ENCODE results near the gene ASCL1.

Gene ASCL1

GRCh38 chr12:102911320-102911719, 46.2 kb upstream of the ASCL1 start (continued):
- no peak for TF ChIP-seq ZNF529 (tag by site-specific recombination; IDR thresholded peaks at IDR 0.05; ENCODE audit: insufficient replicate concordance)
- TF ChIP-seq ZNF610 (tag by site-specific recombination; IDR thresholded peaks at IDR 0.05; ENCODE audit: borderline replicate concordance) = no peak
- no peak for TF ChIP-seq ZNF621 (tag by site-specific recombination; IDR thresholded peaks at IDR 0.05)
- no peak for TF ChIP-seq PRDM2 (tag by site-specific recombination; IDR thresholded peaks at IDR 0.05; ENCODE audit: borderline replicate concordance)

- H3K9me3 ChIP-seq (ENCODE audit: control insufficient read depth, insufficient read depth, low read depth, low read length) = no peaks in the 10 kb centered on the region
- CTCF ChIA-PET = no interaction called here
- POLR2A ChIA-PET = no interaction called here
- no peak overlapping the region for H3K4me3 ChIP-seq (ENCODE audit: low read depth, low read length)
- no peaks in the 10 kb centered on the region for H3K36me3 ChIP-seq (ENCODE audit: control insufficient read depth in 2 of 2, insufficient read depth in 1 of 2, low read length in 2 of 2)
- TF ChIP-seq EGR2 (tag by site-specific recombination; IDR thresholded peaks at IDR 0.05; ENCODE audit: low read depth) (no peak), ZXDB (tag by site-specific recombination; IDR thresholded peaks at IDR 0.05) (no peak), ZSCAN16 (tag by site-specific recombination; IDR thresholded peaks at IDR 0.05) (no peak), ZNF501 (tag by site-specific recombination; IDR thresholded peaks at IDR 0.05) (no peak), ZNF404 (tag by site-specific recombination; IDR thresholded peaks at IDR 0.05) (no peak), ZBTB44 (tag by site-specific recombination; IDR thresholded peaks at IDR 0.05) (no peak), ZNF335 (tag by site-specific recombination; conservative IDR thresholded peaks at IDR 0.05) (no peak), SCRT1 (tag by site-specific recombination; IDR thresholded peaks at IDR 0.05; ENCODE audit: borderline replicate concordance) (no peak), ZBTB7A (tag by site-specific recombination; IDR thresholded peaks at IDR 0.05; ENCODE audit: low read depth) (no peak), SCRT2 (tag by site-specific recombination; IDR thresholded peaks at IDR 0.05) (no peak)
- no peak overlapping the region for H3K27ac ChIP-seq (ENCODE audit: extremely low read depth, low read depth, low read length)
- H3K4me1 ChIP-seq (ENCODE audit: control insufficient read depth, insufficient read depth, low read length) = no peaks in the 10 kb centered on the region
Observed at GRCh38 chr12:102912258-102912657, 45.2 kb upstream of the ASCL1 start.

GRCh38 chr12:102913453-102914226, 43.8 kb upstream of the ASCL1 start:
- Histone ChIP-seq H3K36me3 (ENCODE audit: control insufficient read depth in 2 of 2, insufficient read depth in 1 of 2, low read length in 2 of 2) (no peaks in the 10 kb centered on the region), H3K4me1 (ENCODE audit: control insufficient read depth, insufficient read depth, low read length) (no peaks in the 10 kb centered on the region), H3K27ac (ENCODE audit: extremely low read depth, low read depth, low read length) (no peak overlapping the region), H3K4me3 (ENCODE audit: low read depth, low read length) (no peak overlapping the region), H3K9me3 (ENCODE audit: control insufficient read depth, insufficient read depth, low read depth, low read length) (no peaks in the 10 kb centered on the region)
- ChIA-PET CTCF (no interaction called here), POLR2A (no interaction called here)
- TF ChIP-seq ZNF544 (tag by site-specific recombination; IDR thresholded peaks at IDR 0.05) = no peak

Measured in HEK293 (cell line).